GM18498 (cell line): ENCODE results near the gene MRPS23.

Experiments used
- ATAC-seq: cut with Tn5 transposase; IDR thresholded peaks from one replicate; pipeline ENCODE4 v1.9.1; 2021; ENCODE audit warnings: mild to moderate bottlenecking, moderate library complexity; ENCODE audit not compliant: unreplicated experiment

Gene MRPS23

GRCh38 chr17:57849874-57850754, at the start of gene MRPS23:
Gene MRPS23 (minus strand): TSS chr17:57850044. CDS start chr17:57850010, 34 bp downstream.
- peak; percentile 97 for ATAC-seq

GRCh38 chr17:57899391-57899790, 49.5 kb upstream of the MRPS23 start:
- no peak for ATAC-seq

- ATAC-seq, result no peak
Measured at GRCh38 chr17:57898487-57899311, 48.9 kb upstream of the MRPS23 start.

- ATAC-seq, result no peak
Measured at GRCh38 chr17:57895382-57896060, 45.7 kb upstream of the MRPS23 start.

GRCh38 chr17:57894848-57895247, 45.0 kb upstream of the MRPS23 start:
- no peak for ATAC-seq

- ATAC-seq, result no peak
Measured at GRCh38 chr17:57892820-57893595, 43.2 kb upstream of the MRPS23 start.

- ATAC-seq, result no peak
Measured at GRCh38 chr17:57892146-57892819, 42.4 kb upstream of the MRPS23 start.

- no peak for ATAC-seq
Measured at GRCh38 chr17:57890857-57891232, 41.0 kb upstream of the MRPS23 start.

GRCh38 chr17:57889892-57890856, 40.3 kb upstream of the MRPS23 start:
- no peak for ATAC-seq

GRCh38 chr17:57889252-57889651, 39.4 kb upstream of the MRPS23 start:
- no peak for ATAC-seq

GRCh38 chr17:57888311-57889216, 38.7 kb upstream of the MRPS23 start:
- ATAC-seq, result no peak

GRCh38 chr17:57887161-57887560, 37.3 kb upstream of the MRPS23 start:
- ATAC-seq, result no peak

GRCh38 chr17:57886020-57886419, 36.2 kb upstream of the MRPS23 start:
- no peak for ATAC-seq

GRCh38 chr17:57885148-57885915, 35.5 kb upstream of the MRPS23 start:
- ATAC-seq, result no peak

- ATAC-seq, result no peak
Measured at GRCh38 chr17:57881783-57882351, 32.0 kb upstream of the MRPS23 start.

- no peak for ATAC-seq
Measured at GRCh38 chr17:57881143-57881542, 31.3 kb upstream of the MRPS23 start.

- ATAC-seq, result no peak
Measured at GRCh38 chr17:57880086-57880456, 30.2 kb upstream of the MRPS23 start.
